IPS-18a (cell line): ENCODE measurements around the gene OSBPL8.
"Not testable (repeated sequence)": the region's sequence is repeated elsewhere in the genome, so short reads cannot be mapped to it uniquely, and the experiment has no call there.

ENCODE experiments used
- H3K27ac ChIP-seq: one replicate; pipeline ENCODE4 v1.5.1; 2013; ENCODE audit warnings: low read length
- H3K27me3 ChIP-seq: one replicate; pipeline ENCODE4 v1.6.1; 2013; ENCODE audit warnings: mild to moderate bottlenecking, low read length; ENCODE audit not compliant: control insufficient read depth, insufficient read depth
- H3K36me3 ChIP-seq: one replicate; pipeline ENCODE4 v1.6.1; 2013; ENCODE audit warnings: low read depth, low read length; ENCODE audit not compliant: control insufficient read depth
- H3K4me1 ChIP-seq: one replicate; pipeline ENCODE4 v1.6.1; 2013; ENCODE audit warnings: low read depth, low read length; ENCODE audit not compliant: control insufficient read depth
- H3K4me3 ChIP-seq: one replicate; pipeline ENCODE4 v1.5.1; 2013; ENCODE audit warnings: low read length
- H3K9ac ChIP-seq: one replicate; pipeline ENCODE4 v1.6.1; 2013; ENCODE audit warnings: mild to moderate bottlenecking, low read length, moderate library complexity
- H3K9me3 ChIP-seq: one replicate; pipeline ENCODE4 v1.6.1; 2013; ENCODE audit warnings: low read depth, low read length; ENCODE audit not compliant: control insufficient read depth

Gene OSBPL8

DNA sequence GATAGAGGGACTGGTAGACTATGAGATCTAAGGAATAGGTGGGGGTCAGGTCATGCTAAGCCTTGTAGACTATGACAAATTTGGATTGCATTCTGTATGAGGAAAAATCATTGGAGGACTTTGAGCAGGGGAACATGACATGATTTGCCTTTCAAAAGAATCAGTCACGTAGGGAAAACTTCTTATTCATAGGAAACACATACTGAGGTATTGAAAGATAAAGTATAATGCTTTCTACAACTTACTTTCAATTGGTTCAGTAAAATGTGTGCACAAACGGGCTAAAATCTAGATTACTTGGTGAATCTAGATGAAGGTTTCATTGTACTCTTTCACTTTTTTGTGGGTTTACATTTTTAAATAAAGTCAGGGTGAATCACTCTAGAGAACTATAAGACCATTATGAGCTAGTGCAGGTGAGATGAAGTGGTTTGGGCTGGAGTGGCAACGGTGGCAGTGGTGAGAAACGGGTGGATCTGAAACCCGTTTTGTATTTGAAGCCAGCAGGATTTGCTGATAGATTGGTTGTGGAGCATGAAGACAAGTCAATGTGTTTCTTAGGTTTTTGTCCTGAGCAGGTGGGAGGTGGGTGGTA lies 218.0 kb downstream of the OSBPL8 start:
- Histone ChIP-seq H3K27ac (no peak overlapping the region), H3K9me3 (no peaks in the 10 kb centered on the region), H3K27me3 (no peaks in the 10 kb centered on the region), H3K4me3 (no peak overlapping the region), H3K4me1 (no peaks in the 10 kb centered on the region), H3K9ac (no peak overlapping the region), H3K36me3 (no peaks in the 10 kb centered on the region)

GRCh38 chr12:76340680-76341435 lies 218.7 kb downstream of the OSBPL8 start:
- no peaks in the 10 kb centered on the region for H3K36me3 ChIP-seq
- H3K27ac ChIP-seq = no peak overlapping the region
- H3K9me3 ChIP-seq = no peaks in the 10 kb centered on the region
- H3K27me3 ChIP-seq = no peaks in the 10 kb centered on the region
- no peak overlapping the region for H3K9ac ChIP-seq
- no peaks in the 10 kb centered on the region for H3K4me1 ChIP-seq
- H3K4me3 ChIP-seq = no peak overlapping the region

- H3K4me3 ChIP-seq = no peak overlapping the region
- no peaks in the 10 kb centered on the region for H3K9me3 ChIP-seq
- no peaks in the 10 kb centered on the region for H3K27me3 ChIP-seq
- no peak overlapping the region for H3K27ac ChIP-seq
- H3K36me3 ChIP-seq = no peaks in the 10 kb centered on the region
- peaks cover 4% of the 10 kb centered on the region for H3K4me1 ChIP-seq
- no peak overlapping the region for H3K9ac ChIP-seq
Measured at GRCh38 chr12:76337583-76337982, 222.0 kb downstream of the OSBPL8 start.

DNA sequence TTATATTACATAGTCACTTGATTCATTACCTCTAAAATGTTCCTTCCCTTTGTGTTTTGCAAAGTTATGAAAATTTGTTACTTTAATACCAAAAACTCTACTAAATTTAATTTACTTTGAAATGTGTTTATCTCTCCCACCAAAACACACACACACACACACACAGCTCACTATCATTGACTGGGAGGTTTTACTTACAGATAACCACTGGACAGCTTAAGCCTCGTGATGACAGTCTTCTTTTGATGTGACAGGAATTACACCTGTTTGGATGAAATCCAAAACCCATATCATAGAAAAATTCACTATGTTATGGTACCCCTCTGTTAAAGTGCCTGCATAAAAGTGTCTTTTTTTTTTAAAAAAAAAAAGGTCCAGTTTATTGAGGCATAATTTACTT lies 227.0 kb downstream of the OSBPL8 start:
- Histone ChIP-seq H3K9me3 (no peaks in the 10 kb centered on the region), H3K4me1 (peaks cover 4% of the 10 kb centered on the region), H3K4me3 (no peak overlapping the region), H3K27ac (no peak overlapping the region), H3K36me3 (no peaks in the 10 kb centered on the region), H3K9ac (no peak overlapping the region), H3K27me3 (no peaks in the 10 kb centered on the region)

DNA sequence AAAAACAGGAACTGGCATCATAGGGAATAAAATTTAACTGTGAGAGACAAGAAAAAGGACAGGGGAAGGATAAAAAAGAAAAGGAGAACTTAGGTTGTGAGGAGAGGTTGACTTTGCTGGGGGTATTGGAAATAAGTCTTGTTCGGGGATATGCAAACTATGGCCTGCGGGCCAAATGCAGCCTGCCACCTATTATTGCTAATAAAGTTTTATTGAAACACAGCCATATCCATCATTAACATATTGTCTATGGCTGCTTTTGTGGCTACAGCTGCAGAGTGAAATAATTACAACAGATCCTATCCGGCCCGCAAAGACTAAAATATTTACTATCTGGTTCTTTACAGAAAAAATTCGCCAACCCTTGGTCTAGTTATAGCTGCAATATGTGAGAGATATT lies 230.0 kb downstream of the OSBPL8 start:
- Histone ChIP-seq H3K9me3 (no peaks in the 10 kb centered on the region), H3K9ac (no peak overlapping the region), H3K27me3 (no peaks in the 10 kb centered on the region), H3K36me3 (no peaks in the 10 kb centered on the region), H3K4me3 (no peak overlapping the region), H3K4me1 (no peaks in the 10 kb centered on the region), H3K27ac (no peak overlapping the region)

GRCh38 chr12:76329159-76329558 lies 230.4 kb downstream of the OSBPL8 start:
- Histone ChIP-seq H3K9ac (no peak overlapping the region), H3K36me3 (no peaks in the 10 kb centered on the region), H3K4me3 (no peak overlapping the region), H3K4me1 (no peaks in the 10 kb centered on the region), H3K27ac (no peak overlapping the region), H3K9me3 (no peaks in the 10 kb centered on the region), H3K27me3 (no peaks in the 10 kb centered on the region)

- not testable (repeated sequence) for H3K27ac ChIP-seq, H3K36me3 ChIP-seq, H3K9ac ChIP-seq, H3K9me3 ChIP-seq, H3K27me3 ChIP-seq, H3K4me1 ChIP-seq
- peak overlapping the region; percentile 27 for H3K4me3 ChIP-seq
Measured at GRCh38 chr12:76319595-76320319, 239.8 kb downstream of the OSBPL8 start.

GRCh38 chr12:76318773-76319594 lies 240.6 kb downstream of the OSBPL8 start:
- no peaks in the 10 kb centered on the region for H3K36me3 ChIP-seq
- no peaks in the 10 kb centered on the region for H3K4me1 ChIP-seq
- H3K27me3 ChIP-seq = no peaks in the 10 kb centered on the region
- H3K27ac ChIP-seq = no peak overlapping the region
- H3K9ac ChIP-seq = no peak overlapping the region
- no peaks in the 10 kb centered on the region for H3K9me3 ChIP-seq
- H3K4me3 ChIP-seq = no peak overlapping the region

- no peaks in the 10 kb centered on the region for H3K9me3 ChIP-seq
- H3K36me3 ChIP-seq = no peaks in the 10 kb centered on the region
- H3K4me3 ChIP-seq = no peak overlapping the region
- H3K27ac ChIP-seq = no peak overlapping the region
- H3K9ac ChIP-seq = no peak overlapping the region
- no peaks in the 10 kb centered on the region for H3K27me3 ChIP-seq
- H3K4me1 ChIP-seq = no peaks in the 10 kb centered on the region
Measured at GRCh38 chr12:76317976-76318375, 241.6 kb downstream of the OSBPL8 start.

GRCh38 chr12:76316468-76316867 lies 243.1 kb downstream of the OSBPL8 start:
- H3K4me1 ChIP-seq = peaks cover 6% of the 10 kb centered on the region
- no peaks in the 10 kb centered on the region for H3K36me3 ChIP-seq
- H3K9me3 ChIP-seq = no peaks in the 10 kb centered on the region
- H3K27me3 ChIP-seq = no peaks in the 10 kb centered on the region
- no peak overlapping the region for H3K27ac ChIP-seq
- no peak overlapping the region for H3K4me3 ChIP-seq
- no peak overlapping the region for H3K9ac ChIP-seq

GRCh38 chr12:76313299-76313698 lies 246.3 kb downstream of the OSBPL8 start:
- no peaks in the 10 kb centered on the region for H3K36me3 ChIP-seq
- H3K4me3 ChIP-seq = no peak overlapping the region
- H3K27me3 ChIP-seq = no peaks in the 10 kb centered on the region
- H3K27ac ChIP-seq = no peak overlapping the region
- peaks cover 6% of the 10 kb centered on the region for H3K4me1 ChIP-seq
- no peak overlapping the region for H3K9ac ChIP-seq
- no peaks in the 10 kb centered on the region for H3K9me3 ChIP-seq
